ENCODE measurements around the gene ACO1. TPM values are rescaled to one million over a fixed set of nuclear protein-coding genes. Genes with fewer than 3 reads are reported as not detected.

Gene ACO1
- total and polyA plus RNA-seq, 9 of the 15 experiments (the other 6 are each of a cell fraction or from before 2014, with no cell fraction given): 0.96 to 29.7 (median 16.9) TPM

DNA sequence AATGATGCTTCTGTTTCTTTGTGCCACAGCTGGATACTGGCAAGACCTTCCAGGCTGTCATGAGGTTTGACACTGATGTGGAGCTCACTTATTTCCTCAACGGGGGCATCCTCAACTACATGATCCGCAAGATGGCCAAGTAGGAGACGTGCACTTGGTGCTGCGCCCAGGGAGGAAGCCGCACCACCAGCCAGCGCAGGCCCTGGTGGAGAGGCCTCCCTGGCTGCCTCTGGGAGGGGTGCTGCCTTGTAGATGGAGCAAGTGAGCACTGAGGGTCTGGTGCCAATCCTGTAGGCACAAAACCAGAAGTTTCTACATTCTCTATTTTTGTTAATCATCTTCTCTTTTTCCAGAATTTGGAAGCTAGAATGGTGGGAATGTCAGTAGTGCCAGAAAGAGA lies 65.5 kb downstream of the ACO1 start:
- Histone ChIP-seq H3K9me1 (ENCODE audit: control insufficient read depth, insufficient read depth, low read length) (no peaks in the 10 kb centered on the region), H4K20me1 (replicated peaks; ENCODE audit: control insufficient read depth, insufficient read depth, low read length) (no peaks in the 10 kb centered on the region), H3K27me3 (ENCODE audit: control insufficient read depth in 2 of 2, insufficient read depth in 2 of 2, low read length in 2 of 2) (no peaks in the 10 kb centered on the region), H3K36me3 (ENCODE audit: control insufficient read depth, insufficient read depth, low read length) (peaks cover 9% of the 10 kb centered on the region; the same call in 1 of the 3 replicates), H3K4me2 (ENCODE audit: insufficient read depth, low read length) (no peak overlapping the region), H3K9me3 (replicated peaks; ENCODE audit: control insufficient read depth, insufficient read depth, low read depth, low read length) (no peaks in the 10 kb centered on the region), H3K4me3 (no peak overlapping the region), H3K27ac (ENCODE audit: extremely low read depth, low read depth, low read length) (no peak overlapping the region), H3K4me1 (replicated peaks in 1 of 2; ENCODE audit: control insufficient read depth in 2 of 2, insufficient read depth in 2 of 2, low read length in 2 of 2) (no peaks in the 10 kb centered on the region), H3K9ac (ENCODE audit: insufficient read depth in 1 of 2, low read depth in 2 of 2, low read length in 2 of 2) (no peak overlapping the region), H2AFZ (ENCODE audit: low read depth, low read length) (no peak overlapping the region), H3K79me2 (ENCODE audit: control insufficient read depth, insufficient read depth, low read length) (no peaks in the 10 kb centered on the region)
- FAIRE-seq (no peak), ATAC-seq (no peak), DNase-seq (ENCODE audit: extremely low read depth in 1 of 4, low spot score in 3 of 4) (no peak)
- ChIA-PET CTCF (ENCODE audit: low intra/inter-chr PET ratio) (no interaction called here), POLR2A (interaction anchor here (0.7 kb wide), 1 partner anchor 9 kb away, joined by 3 read pairs; no protein-coding TSS in a partner anchor)
- TF ChIP-seq, protein P1, sequence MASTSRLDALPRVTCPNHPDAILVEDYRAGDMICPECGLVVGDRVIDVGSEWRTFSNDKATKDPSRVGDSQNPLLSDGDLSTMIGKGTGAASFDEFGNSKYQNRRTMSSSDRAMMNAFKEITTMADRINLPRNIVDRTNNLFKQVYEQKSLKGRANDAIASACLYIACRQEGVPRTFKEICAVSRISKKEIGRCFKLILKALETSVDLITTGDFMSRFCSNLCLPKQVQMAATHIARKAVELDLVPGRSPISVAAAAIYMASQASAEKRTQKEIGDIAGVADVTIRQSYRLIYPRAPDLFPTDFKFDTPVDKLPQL (IDR thresholded peaks at IDR 0.05; ENCODE audit: extremely low read depth, insufficient read length): no peak
- no peak for TF ChIP-seq CBX8 (IDR thresholded peaks at IDR 0.05; ENCODE audit: borderline replicate concordance, extremely low read depth, low read depth, low read length, poor library complexity, severe bottlenecking)
- TF ChIP-seq FIP1L1 (IDR thresholded peaks at IDR 0.05; ENCODE audit: low read depth, low read length, poor library complexity, severe bottlenecking): no peak
- TF ChIP-seq ZNF124 (CRISPR knock-in tag; IDR thresholded peaks at IDR 0.05): no peak
- no peak for TF ChIP-seq ADNP (tag; IDR thresholded peaks at IDR 0.05)
- no peak for TF ChIP-seq SP1 (CRISPR knock-in tag; IDR thresholded peaks at IDR 0.05)
- TF ChIP-seq NCOR1 (IDR thresholded peaks at IDR 0.05): no peak
- TF ChIP-seq TRIM28 (IDR thresholded peaks at IDR 0.05): no peak
- TF ChIP-seq, protein P2, sequence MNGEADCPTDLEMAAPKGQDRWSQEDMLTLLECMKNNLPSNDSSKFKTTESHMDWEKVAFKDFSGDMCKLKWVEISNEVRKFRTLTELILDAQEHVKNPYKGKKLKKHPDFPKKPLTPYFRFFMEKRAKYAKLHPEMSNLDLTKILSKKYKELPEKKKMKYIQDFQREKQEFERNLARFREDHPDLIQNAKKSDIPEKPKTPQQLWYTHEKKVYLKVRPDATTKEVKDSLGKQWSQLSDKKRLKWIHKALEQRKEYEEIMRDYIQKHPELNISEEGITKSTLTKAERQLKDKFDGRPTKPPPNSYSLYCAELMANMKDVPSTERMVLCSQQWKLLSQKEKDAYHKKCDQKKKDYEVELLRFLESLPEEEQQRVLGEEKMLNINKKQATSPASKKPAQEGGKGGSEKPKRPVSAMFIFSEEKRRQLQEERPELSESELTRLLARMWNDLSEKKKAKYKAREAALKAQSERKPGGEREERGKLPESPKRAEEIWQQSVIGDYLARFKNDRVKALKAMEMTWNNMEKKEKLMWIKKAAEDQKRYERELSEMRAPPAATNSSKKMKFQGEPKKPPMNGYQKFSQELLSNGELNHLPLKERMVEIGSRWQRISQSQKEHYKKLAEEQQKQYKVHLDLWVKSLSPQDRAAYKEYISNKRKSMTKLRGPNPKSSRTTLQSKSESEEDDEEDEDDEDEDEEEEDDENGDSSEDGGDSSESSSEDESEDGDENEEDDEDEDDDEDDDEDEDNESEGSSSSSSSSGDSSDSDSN (IDR thresholded peaks at IDR 0.05; ENCODE audit: borderline replicate concordance in 1 of 2, low read depth in 2 of 2, low read length in 2 of 2): no peak
- TF ChIP-seq DMBX1 (CRISPR knock-in tag; IDR thresholded peaks at IDR 0.05; ENCODE audit: borderline replicate concordance): no peak
- no peak for TF ChIP-seq ZNF134 (CRISPR knock-in tag; conservative IDR thresholded peaks at IDR 0.05)
- TF ChIP-seq ESRRA (IDR thresholded peaks at IDR 0.05; ENCODE audit: borderline replicate concordance, low read depth): no peak
- no peak for TF ChIP-seq CHCHD3 (CRISPR knock-in tag; IDR thresholded peaks at IDR 0.05)
- TF ChIP-seq, protein P3, sequence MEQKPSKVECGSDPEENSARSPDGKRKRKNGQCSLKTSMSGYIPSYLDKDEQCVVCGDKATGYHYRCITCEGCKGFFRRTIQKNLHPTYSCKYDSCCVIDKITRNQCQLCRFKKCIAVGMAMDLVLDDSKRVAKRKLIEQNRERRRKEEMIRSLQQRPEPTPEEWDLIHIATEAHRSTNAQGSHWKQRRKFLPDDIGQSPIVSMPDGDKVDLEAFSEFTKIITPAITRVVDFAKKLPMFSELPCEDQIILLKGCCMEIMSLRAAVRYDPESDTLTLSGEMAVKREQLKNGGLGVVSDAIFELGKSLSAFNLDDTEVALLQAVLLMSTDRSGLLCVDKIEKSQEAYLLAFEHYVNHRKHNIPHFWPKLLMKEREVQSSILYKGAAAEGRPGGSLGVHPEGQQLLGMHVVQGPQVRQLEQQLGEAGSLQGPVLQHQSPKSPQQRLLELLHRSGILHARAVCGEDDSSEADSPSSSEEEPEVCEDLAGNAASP (IDR thresholded peaks at IDR 0.05): no peak
- no peak for TF ChIP-seq ELF2 (CRISPR knock-in tag; IDR thresholded peaks at IDR 0.05)
- TF ChIP-seq MCM3 (IDR thresholded peaks at IDR 0.05): no peak
- no peak for TF ChIP-seq MTF1 (CRISPR knock-in tag; IDR thresholded peaks at IDR 0.05; ENCODE audit: borderline replicate concordance)
- TF ChIP-seq KDM2B (CRISPR knock-in tag; IDR thresholded peaks at IDR 0.05): no peak
- no TSS peak for BruUV-seq (replicated peaks)
- in situ Hi-C loops (cut with MboI) (no loop called here), intact Hi-C loops (cut with micrococcal nuclease) (no loop called here)
- WGBS (ENCODE audit: insufficient coverage, low coverage, missing lambda C conversion rate): no CpG with 5 or more reads among the region's 6 CpGs

All from K562 (cell line).